HFFc6 (cell line): ENCODE measurements around the gene GLOD4. TPM values are rescaled to one million over a fixed set of nuclear protein-coding genes. Genes with fewer than 3 reads are reported as not detected.
"Not testable (repeated sequence)": the region's sequence is repeated elsewhere in the genome, so short reads cannot be mapped to it uniquely, and the experiment has no call there.

Source experiments
- DNase-seq: peaks from one replicate; pipeline ENCODE4 v3.0.0-alpha.2; 2018
- H3K27ac Mint-ChIP-seq: 2 replicates; pipeline ENCODE4 v1.8.0; 2020; ENCODE audit warnings: mild to moderate bottlenecking, mixed read lengths
- H3K27me3 Mint-ChIP-seq: 2 replicates; pipeline ENCODE4 v1.8.0; 2021; ENCODE audit warnings: mild to moderate bottlenecking, moderate library complexity, mixed read lengths; ENCODE audit not compliant: insufficient read depth
- H3K36me3 Mint-ChIP-seq: 2 replicates; pipeline ENCODE4 v1.8.0; 2021; ENCODE audit warnings: low read depth, mixed read lengths
- H3K4me1 Mint-ChIP-seq: 2 replicates; pipeline ENCODE4 v1.8.0; 2020; ENCODE audit warnings: low read depth, mixed read lengths
- H3K4me3 Mint-ChIP-seq: 2 replicates; pipeline ENCODE4 v1.8.0; 2020; ENCODE audit warnings: mild to moderate bottlenecking, moderate library complexity, mixed read lengths
- H3K9me3 Mint-ChIP-seq: 2 replicates; pipeline ENCODE4 v1.8.0; 2020; ENCODE audit warnings: mild to moderate bottlenecking, mixed read lengths
- total RNA-seq, 6 experiments: library from RNA; stranded (reverse); fragmentation: NEBNext Ultra II Directional; extraction: Animal tissue kit (Norgen Biotek cat#: 25700); gene quantifications; 2 replicates in 1 of 6; 3 replicates in 5 of 6; pipeline ENCODE4 v1.2.3, GENCODE V29; 2021
- TF ChIP-seq, protein P1 (sequence below): fragments of 200-600 bp; sonication (generic); IDR thresholded peaks from 2 replicates; pipeline ENCODE4 v1.5.0; 2021; ENCODE audit warnings: antibody characterized with exemption, mild to moderate bottlenecking

Gene GLOD4
- total RNA-seq, 6 experiments from 2014 or later = 43.8 to 57.9 (median 48.6) TPM

DNA sequence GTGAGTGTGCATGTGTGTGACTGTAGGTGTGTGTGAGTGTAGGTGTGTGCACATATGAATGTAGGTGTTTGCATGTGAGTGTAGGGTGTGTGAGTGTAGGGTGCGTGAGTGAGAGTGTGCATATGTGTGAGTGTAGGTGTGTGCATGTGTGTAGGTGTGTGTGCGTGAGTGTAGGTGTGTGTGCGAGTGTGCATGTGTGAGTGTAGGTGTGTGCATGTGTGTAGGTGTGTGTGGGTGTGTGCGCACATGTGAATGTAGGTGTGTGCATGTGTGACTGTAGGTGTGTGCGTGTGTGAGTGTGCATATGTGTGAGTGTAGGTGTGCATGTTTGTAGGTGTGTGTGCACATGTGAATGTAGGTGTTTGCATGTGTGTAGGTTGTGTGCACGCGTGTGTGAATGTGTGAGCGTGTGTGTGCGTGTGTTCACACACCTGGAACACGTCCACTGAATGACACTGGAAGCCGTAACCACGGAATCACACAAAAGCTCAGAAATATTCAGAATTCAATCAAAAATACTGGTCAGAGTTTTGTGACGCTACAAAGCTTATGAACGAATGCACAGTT lies 30.6 kb upstream of the GLOD4 start:
- Mint-ChIP-seq H3K27ac (peak overlapping the region; percentile 13; the same call in 1 of the 2 replicates), H3K4me1 (peaks cover 18% of the 10 kb centered on the region), H3K27me3 (peaks cover 7% of the 10 kb centered on the region), H3K9me3 (peaks cover 6% of the 10 kb centered on the region; the same call in 1 of the 2 replicates), H3K36me3 (peaks cover 32% of the 10 kb centered on the region), H3K4me3 (no peak overlapping the region; the same call in 1 of the 2 replicates)
- DNase-seq = no peak
- TF ChIP-seq, protein P1, sequence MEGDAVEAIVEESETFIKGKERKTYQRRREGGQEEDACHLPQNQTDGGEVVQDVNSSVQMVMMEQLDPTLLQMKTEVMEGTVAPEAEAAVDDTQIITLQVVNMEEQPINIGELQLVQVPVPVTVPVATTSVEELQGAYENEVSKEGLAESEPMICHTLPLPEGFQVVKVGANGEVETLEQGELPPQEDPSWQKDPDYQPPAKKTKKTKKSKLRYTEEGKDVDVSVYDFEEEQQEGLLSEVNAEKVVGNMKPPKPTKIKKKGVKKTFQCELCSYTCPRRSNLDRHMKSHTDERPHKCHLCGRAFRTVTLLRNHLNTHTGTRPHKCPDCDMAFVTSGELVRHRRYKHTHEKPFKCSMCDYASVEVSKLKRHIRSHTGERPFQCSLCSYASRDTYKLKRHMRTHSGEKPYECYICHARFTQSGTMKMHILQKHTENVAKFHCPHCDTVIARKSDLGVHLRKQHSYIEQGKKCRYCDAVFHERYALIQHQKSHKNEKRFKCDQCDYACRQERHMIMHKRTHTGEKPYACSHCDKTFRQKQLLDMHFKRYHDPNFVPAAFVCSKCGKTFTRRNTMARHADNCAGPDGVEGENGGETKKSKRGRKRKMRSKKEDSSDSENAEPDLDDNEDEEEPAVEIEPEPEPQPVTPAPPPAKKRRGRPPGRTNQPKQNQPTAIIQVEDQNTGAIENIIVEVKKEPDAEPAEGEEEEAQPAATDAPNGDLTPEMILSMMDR = no peak

DNA sequence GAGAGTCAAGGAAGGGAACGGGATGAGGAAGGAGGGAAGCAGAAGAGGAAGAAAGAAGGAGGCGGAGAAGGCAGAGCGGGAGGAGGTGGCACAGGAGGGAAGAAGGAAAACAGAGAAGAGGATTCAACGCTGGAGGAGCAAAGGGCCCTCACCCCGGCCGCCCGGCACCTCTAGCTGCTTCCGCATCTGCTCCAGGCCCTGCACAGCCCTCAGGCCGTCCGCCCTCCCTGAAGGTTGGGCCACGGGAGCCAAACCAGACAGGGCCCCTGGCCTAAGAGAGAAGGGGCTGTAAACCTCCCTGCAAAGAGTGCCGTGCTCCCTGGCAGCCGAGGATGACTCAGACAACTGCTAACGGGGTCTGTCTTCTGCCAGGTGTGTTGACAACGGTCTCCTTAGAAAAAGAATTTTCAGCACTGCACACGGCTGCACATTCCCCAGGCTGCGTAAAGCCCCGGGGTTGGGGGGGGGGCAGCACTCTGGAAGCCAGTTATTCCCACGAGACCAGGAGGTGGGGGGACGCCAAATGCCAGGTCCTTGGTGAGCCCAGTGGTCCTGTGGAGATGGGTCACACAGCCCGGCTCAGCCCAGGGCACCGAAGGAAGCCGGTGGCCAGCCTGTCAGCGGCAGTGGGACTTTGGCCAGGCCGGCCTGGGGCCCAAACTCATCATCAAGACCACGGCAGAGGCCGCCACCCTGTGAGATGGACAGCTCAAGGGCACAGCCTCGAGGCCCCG lies 29.1 kb upstream of the GLOD4 start:
- H3K36me3 Mint-ChIP-seq = peaks cover 28% of the 10 kb centered on the region
- no peak overlapping the region for H3K4me3 Mint-ChIP-seq
- H3K4me1 Mint-ChIP-seq = peaks cover 18% of the 10 kb centered on the region
- no peak for DNase-seq
- TF ChIP-seq, protein P1 = no peak
- peaks cover 6% of the 10 kb centered on the region; the same call in 1 of the 2 replicates for H3K9me3 Mint-ChIP-seq
- peaks cover 9% of the 10 kb centered on the region for H3K27me3 Mint-ChIP-seq
- H3K27ac Mint-ChIP-seq = no peak overlapping the region

- Mint-ChIP-seq H3K4me1 (peaks cover 5% of the 10 kb centered on the region), H3K9me3 (peaks cover 5% of the 10 kb centered on the region; the same call in 1 of the 2 replicates), H3K4me3 (no peak overlapping the region), H3K36me3 (peaks cover 20% of the 10 kb centered on the region), H3K27me3 (peaks cover 6% of the 10 kb centered on the region), H3K27ac (no peak overlapping the region)
- TF ChIP-seq, protein P1 = no peak
- DNase-seq = no peak
These were observed 25.6 kb upstream of the GLOD4 start for GRCh38 chr17:807523-808294.

GRCh38 chr17:806781-807522 lies 24.9 kb upstream of the GLOD4 start:
- no peak overlapping the region for H3K4me3 Mint-ChIP-seq
- peaks cover 6% of the 10 kb centered on the region for H3K27me3 Mint-ChIP-seq
- no peaks in the 10 kb centered on the region for H3K9me3 Mint-ChIP-seq
- peaks cover 14% of the 10 kb centered on the region for H3K36me3 Mint-ChIP-seq
- DNase-seq = no peak
- TF ChIP-seq, protein P1 = no peak
- H3K27ac Mint-ChIP-seq = no peak overlapping the region; the same call in 1 of the 2 replicates
- no peaks in the 10 kb centered on the region for H3K4me1 Mint-ChIP-seq

GRCh38 chr17:806346-806745 lies 24.3 kb upstream of the GLOD4 start:
- TF ChIP-seq, protein P1 = no peak
- H3K4me3 Mint-ChIP-seq = no peak overlapping the region
- H3K36me3 Mint-ChIP-seq = peaks cover 14% of the 10 kb centered on the region
- H3K9me3 Mint-ChIP-seq = no peaks in the 10 kb centered on the region
- H3K27ac Mint-ChIP-seq = no peak overlapping the region
- DNase-seq = no peak
- no peaks in the 10 kb centered on the region for H3K4me1 Mint-ChIP-seq
- peaks cover 6% of the 10 kb centered on the region for H3K27me3 Mint-ChIP-seq

DNA sequence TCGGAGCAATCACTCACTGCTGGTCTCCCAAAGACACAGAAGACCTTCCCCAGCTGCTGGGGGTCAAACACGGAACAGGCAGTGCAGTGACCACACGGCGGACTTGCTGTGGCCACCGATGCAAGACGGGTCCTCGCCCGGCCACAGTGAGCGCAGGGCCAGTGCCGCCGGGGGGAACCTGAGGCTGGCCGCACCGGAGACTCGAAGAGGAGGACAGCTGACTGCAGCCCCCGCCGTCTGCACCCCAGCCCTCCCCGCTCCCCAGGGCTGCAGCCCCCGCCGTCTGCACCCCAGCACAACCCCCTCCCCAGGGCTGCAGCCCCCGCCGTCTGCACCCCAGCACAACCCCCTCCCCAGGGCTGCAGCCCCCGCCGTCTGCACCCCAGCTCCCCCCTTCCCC lies 23.8 kb upstream of the GLOD4 start:
- H3K27ac Mint-ChIP-seq, DNase-seq, H3K4me3 Mint-ChIP-seq, H3K9me3 Mint-ChIP-seq, H3K4me1 Mint-ChIP-seq: not testable (repeated sequence)
- Mint-ChIP-seq H3K36me3 (peaks cover 14% of the 10 kb centered on the region), H3K27me3 (peaks cover 11% of the 10 kb centered on the region)
